ENCODE data around the gene NCOA1.
A peak's percentile ranks its signal among the peaks of the same experiment; 100 is the strongest.
"Not testable (repeated sequence)": the region's sequence is repeated elsewhere in the genome, so short reads cannot be mapped to it uniquely, and the experiment has no call there.

The NCOA1 gene

DNA sequence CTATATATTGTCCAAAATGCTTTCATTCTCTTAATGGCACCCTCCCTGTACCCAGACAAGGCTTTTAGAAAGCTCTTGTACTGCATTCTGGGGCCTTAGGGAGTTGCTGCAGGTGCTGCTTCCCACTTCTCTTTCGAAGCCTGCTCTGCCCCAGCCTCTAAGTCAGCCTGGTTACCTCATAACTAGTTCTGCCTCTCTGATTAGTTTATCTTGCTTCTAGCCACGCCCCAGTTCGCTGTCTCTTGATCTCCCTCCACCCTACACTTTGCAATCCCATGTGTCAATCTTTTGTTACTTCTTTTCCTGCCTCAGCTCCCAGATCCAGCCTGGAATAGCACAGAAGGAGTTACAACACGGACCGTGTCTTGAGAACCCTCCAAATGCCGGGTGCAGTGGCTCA, 13.8 kb upstream of the NCOA1 start:
- DNase-seq: no peak

DNA sequence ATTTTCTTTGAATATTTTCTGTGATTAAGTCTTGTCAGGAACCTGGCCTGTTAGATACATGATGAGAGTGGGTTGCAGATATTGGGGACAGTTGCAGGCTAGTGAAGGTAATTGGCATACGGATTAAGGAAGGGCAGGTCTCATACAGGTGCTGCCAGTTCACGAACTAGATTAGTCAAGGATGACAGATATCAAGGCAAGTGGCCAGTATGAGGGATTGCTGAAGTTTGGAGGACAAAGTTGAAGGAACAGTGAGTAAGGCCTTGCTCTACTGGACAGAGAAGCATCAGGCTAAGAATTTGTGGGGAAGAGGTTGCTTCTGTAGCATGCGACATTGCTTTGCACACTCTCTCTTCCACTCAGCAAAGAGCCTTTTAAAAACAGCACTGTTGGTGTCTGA, 12.8 kb upstream of the NCOA1 start:
- DNase-seq: no peak

DNA sequence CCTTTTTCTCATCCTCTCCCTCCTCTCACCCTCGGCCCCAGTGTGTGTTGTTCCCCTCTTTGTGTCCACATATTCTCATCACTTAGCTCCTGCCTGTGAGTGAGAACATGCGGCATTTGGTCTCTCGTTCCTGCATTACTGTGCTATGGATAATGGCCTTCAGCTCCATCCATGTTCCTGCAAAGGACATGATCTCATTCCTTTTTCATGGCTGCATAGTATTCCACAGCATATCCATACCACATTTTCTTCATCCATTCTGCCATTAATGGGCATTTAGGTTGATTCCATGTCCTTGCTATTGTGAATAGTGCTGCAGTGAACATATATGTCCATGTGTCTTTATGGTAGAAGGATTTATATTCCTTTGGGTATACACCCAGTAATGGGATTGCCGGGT, 10.8 kb upstream of the NCOA1 start:
- DNase-seq: no peak

DNA sequence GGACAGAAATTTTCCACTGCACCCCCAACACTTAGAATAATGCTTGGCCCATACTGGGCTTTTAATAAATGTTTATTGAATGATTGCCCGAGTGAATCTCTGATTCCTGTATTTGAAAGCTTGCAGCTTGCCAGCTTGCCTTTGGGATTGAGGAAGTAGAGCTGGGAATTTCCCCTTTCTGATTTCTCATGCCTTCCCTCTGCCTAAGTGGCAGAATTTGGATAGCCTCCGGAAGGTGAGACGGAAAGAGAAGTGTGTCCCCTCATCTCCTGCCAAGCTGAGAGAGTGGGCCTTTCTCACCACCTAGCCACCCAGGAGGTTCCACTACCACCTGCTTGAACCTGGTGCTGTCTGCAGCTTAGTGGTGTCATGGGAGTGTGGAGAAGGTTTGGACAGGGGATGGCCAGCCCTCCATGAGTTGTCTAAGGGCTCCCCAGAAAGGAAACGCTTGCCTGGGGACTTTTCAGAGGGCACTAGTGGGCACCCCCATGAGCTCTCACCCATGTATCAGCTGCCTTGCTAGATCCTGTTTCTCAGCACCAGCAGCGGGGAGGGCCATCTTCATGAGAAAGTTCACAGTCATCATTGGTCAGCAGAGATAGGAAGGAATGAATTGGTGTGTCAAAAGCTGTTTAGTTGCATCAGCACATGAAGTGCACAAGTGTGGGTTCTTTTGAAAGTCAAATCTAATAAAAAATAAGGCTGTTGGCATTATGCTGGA, 8.6 kb upstream of the NCOA1 start:
- no peak for DNase-seq

DNA sequence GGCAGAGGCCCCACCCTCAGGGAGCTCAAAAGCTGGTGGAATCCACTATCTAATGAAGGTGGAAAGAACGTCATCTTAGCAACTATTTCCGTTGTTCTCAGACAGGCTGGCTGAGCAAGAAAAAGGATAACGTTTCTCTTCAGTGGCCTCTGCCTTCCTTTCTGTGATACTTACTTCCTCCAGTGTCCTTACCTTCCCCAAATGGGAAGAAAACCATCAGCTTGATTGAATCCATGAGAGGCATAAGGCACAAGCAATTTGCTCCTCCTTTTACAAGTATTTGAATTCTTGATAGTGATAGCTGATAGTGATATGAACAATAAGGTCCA, 8.1 kb upstream of the NCOA1 start:
- no peak for DNase-seq

DNA sequence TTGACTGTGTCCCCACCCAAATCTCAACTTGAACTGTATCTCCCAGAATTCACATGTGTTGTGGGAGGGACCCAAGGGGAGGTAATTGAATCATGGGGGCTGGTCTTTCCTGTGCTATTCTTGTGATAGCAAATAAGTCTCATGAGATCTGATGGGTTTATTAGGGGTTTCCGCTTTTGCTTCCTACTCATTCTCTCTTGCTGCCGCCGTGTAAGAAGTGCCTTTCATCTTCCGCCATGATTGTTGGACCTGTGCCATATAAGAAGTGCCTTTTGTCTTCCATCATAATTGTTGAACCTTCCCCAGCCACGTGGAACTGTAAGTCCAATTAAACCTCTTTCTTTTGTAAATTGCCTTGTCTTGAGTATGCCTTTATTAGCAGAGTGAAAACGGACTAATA, 6.4 kb upstream of the NCOA1 start:
- DNase-seq: not testable (repeated sequence)

DNA sequence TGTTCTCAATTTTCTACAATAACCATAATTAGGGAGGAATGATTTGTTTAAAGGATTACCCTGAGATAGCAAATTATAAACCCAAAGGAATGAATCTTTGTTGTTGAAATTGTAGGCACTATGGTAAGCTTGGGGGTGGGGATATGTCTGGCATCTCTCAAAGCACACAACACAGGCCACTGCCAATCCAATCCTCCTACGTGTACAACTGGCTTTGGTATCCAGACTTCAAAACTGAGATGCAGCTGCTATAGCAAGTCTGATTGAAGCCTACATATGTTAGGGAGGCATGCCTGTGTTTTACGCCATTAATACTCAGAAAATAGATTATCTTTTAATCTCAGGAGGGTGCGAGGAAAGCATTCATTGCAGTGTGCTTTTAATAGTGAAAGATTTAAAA, 5.9 kb upstream of the NCOA1 start:
- DNase-seq: no peak

DNA sequence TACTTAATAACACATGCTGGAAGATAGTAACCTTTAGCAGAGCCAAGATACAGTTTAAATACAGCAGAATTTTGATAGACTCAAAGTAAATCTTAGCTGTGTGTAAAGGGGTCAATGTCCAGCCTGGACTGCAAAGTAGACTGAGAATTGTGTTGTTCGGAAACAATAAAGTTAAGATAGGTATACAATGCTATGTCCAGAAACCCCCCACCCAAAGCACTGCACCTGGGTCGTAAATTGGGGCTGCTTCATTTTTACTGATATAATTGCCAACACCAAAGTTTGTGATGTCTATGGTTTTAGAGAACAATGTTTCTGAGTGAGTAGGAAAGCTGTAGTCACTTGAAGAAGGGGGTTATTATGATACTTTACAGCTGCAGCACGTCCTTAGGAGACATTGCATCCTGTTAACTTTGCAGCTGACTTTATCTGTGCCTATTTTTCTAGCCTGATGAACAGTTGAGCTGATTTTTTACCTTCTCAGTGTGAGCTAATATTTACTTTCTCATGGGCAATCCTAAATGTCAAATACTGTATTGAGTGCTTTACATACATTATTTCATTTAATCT, 4.3 kb upstream of the NCOA1 start:
- no peak for DNase-seq

DNA sequence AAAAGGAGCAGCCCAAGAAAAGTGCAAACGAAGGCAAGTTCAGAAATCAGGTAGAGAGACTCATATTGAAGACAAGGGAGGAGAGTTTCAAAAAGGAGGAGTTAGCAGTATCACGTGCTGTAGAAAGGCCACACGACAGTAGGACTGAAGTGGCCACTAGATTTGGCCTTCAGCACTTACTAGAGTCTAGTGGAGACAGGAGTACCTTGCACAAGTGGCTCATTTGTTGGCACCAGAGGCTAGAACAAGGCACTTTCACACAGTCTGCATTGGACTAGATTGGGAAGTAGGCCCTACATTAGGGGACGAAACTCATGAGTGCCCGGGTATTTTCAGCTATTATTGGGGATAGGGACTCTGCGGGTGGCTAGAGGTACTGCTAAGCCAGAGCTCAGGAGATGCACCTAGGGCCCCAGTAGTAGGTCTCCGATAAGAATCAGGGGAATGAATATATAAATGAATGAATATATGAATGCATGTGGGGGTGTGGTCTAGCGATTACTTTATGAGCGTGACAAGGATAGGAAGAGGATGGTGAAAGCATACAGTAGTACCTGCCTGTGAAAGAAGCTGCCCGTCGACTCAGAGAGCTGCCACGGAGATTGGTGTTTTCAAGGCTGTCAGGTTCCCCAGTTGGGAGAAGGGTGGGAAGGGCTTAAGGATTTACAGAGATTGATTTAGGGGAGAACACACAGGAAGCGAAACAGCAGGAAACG, 1.4 kb upstream of the NCOA1 start:
- DNase-seq: no peak

DNA sequence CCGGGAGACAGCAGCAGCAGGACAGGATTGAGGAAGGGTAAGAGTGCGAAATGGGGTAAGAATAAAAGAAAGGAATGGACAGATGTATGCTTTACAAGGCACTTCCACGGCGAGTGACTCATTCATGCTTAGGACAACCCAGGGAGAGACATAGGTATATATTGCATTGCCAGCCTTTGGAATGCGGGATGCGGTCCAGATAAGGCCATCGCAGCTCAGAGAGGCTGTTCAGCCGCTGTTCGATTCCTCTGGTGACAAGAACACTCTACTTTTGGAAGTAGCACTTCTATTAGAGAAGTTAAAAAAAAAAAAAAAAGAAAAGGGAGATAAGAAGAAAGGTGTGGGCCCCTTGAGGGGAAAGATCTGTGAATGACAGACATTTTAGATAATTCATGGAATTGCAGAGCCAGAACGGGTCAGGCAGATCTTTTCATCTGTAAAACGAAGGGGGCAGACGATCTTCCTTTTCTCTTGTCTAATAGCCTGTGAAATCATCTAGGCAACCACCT, 819 bp upstream of the NCOA1 start:
- DNase-seq: no peak

DNA sequence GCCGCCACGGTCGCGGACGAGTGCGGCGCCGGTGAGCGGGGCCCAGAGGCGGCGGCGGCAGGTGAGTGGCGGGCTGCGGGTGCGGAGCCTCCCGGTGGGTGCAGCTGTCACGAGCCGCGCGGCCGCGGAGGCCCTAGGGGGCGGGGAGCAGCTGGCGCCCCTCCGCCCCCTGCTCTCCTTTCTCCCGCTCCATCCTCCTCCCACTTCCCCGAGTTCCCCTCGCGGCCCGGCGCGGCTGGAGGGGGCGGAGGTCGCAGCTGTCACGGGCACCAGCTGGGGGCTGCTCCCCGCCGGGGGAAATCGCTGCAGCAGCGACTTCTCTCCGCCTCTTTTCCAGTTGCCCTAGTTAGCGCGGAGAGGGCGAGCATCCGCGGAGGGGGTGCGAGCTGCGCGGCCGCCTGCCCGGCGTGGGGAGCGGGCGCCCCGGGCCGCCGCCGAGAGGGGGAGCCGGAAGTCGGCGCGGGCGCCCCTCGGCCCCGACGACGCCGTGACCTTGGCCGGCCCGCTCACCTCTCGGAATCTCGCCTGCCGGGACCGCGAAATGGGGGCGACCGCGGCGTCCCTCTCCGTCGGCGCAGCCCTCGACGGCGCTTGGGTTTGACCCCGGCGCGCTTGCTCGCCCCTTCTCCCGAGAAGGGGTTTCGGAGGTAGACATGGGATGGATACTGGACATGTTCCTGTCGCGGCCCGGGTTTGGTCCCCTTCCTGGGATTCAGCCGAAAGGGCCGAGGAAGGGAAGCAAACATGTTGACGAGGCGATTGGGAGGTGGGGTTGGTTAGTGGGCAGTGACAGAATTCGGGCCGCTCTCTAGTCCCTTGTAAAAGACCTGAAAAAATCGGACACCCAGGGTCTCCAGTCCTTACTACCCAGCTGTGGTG, 727 bp downstream of the NCOA1 start:
- peak; percentile 43 to 58 for DNase-seq

DNA sequence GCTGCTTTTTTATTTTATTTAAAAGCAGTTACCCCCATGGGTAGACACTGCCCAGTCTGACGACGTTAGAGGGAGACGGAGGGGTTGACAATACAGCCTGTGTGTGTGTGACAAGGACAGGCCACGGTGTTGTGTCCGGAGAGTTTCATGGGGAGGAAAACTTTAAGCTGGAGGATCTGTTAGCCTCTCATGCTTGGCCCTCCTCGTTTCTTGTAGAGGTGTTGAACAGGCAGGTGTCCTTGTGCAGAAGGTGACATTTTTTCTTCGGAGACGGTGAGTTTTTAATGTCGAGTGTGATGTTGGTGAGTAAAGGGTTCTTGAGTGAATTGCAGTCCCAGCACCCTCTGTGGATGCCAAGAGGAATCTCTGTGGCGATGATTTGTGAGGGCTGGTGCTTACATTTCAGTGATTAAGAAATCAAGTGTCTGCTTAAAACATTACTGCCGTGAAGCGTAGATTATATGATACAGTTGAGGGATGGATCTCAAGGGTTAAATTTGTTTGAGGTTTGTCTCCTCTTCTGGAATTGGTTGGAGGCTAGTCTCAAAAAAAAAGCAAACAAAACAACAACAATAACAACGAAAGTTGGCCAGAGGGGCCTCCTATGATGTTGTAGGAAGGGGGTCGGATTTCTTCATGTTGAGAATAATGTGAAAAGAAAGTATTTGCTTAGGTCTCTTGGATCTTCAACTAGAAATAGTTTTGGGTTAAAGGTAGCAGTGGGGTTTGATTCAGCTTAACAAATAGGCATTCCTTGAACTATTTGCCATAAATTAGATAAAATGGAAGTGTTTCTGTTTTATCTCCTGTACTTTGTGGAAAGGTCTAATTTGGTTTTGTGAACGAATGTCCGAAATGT, 1.6 kb downstream of the NCOA1 start:
- peak; percentile 28 to 43 for DNase-seq

DNA sequence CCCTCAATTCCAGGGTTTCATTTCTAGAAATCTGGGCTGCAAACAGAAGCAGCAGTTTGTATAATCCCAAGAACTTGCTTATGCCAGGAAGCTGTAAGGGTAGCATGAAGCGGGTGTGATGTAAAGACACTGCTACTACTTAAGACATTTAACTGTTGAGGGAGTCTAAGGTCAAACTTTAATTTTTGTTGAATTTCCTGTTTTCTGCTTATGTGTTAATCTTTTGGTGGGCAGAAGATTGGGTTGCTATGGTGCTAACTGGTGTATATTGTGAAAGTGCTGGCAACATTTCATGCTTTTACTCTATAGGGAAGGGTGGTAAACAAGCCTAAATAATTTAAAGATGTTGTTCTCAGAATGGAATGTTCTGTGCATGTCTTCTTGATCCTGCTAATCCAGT, 2.7 kb downstream of the NCOA1 start:
- DNase-seq: no peak

DNA sequence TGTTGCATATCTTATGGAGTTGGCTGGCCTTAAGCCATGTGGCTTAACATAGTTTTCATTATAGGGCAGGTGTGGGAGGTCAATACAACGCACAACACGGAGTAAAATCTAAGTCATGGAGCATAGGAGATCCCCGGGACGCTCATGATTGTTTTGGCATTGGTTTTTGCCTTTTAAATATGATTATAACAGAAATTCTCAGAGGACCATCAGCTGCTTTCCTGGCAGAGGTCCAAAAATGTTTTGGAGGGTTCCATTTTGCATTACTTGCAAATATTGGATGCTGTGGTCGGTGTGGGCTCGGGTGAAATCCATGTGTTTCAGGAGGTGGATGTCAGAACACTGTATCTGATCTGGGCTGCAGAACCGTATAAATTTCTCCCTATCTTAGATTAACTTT, 3.4 kb downstream of the NCOA1 start:
- no peak for DNase-seq

DNA sequence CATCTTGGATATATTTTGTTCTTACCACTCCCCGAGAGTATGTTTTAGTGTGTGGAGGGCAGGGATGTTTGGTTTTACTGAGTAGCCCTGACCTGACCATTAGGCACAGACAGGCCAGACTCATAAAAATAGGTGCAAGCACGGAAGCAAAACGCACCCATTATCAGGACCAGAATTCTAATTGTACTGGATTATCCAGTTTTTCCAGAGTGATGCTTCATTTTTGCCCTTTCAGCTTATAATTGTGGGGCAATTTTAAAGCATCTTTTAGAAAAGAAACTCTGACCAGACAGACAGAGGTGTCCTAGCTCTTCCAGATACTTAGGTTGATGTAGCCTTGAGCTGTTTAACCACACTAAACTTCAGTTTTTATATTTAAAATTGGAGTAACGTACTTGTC, 4.4 kb downstream of the NCOA1 start:
- DNase-seq: no peak

DNA sequence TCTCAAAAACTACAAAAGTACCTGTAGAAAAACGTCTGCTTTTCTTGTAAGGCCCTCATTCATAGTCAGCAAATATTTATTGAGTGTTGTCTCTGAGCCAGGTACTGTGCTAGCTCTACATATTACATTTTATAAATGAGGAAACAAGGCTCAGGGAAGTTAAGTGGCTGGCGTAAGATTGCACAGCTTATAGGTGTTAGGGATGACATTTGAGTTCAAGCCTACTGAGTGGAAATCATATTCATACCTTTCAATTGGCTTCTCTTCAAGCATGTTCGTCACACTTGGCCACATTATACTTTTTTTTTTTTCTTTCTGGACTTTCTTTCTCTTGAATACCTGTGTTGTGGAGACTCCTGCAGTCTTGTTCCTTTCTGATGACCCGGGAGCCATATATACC, 5.9 kb downstream of the NCOA1 start:
- no peak for DNase-seq

DNA sequence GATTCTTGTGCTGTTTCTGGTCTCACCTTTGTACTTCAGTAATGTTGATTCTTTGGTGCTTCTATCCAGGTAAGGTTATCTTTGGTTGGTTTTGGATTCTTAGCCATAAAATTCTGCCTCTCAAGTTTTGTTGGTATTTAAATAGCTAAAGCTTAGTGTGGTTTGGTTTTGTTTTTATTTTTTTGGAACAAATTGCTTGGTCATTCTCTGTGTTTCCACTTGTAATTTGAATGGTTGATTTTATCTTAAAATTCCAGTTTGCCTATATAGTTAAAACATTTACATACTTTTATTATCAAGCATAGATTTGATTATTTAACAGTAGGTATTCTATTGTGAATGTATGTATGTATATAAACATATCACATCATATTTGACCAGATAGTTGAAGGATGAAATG, 6.6 kb downstream of the NCOA1 start:
- no peak for DNase-seq

DNA sequence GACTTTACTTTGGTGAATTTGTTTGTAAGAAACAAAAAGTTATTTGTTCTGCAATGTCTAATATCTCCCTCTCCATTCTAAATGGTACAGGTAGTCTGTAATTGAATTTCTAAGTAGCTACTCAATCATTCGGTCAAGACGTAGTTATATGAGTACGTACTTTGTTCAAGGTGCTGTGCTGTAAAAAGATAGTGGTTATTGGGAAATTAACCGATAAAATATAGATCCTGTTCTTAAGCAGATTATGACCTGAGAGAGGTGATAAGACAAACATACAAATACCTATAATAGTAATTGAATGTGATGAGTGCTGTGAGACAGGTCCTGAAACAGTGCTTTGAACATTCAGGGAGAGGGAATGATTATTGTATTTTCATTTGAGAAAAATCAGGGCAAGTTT, 7.1 kb downstream of the NCOA1 start:
- DNase-seq: no peak

DNA sequence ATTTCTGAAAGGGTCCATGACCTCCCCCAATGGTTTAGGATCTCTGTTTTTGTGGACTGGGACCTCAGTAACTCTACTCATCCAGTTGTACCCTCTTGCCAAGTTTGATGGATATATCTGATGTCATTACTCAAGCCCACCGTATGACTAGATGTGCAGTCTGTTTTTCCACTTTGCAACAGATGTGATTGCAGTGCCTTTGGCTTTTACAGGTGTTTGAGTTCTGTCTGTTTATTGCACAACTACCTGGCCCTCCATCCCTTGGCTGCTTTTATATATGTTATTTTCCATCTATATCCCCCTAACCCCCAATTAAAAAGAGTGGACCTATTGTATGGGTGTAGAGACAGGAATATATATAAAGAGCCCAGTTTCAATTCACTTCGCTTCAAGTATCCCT, 10.8 kb downstream of the NCOA1 start:
- no peak for DNase-seq

DNA sequence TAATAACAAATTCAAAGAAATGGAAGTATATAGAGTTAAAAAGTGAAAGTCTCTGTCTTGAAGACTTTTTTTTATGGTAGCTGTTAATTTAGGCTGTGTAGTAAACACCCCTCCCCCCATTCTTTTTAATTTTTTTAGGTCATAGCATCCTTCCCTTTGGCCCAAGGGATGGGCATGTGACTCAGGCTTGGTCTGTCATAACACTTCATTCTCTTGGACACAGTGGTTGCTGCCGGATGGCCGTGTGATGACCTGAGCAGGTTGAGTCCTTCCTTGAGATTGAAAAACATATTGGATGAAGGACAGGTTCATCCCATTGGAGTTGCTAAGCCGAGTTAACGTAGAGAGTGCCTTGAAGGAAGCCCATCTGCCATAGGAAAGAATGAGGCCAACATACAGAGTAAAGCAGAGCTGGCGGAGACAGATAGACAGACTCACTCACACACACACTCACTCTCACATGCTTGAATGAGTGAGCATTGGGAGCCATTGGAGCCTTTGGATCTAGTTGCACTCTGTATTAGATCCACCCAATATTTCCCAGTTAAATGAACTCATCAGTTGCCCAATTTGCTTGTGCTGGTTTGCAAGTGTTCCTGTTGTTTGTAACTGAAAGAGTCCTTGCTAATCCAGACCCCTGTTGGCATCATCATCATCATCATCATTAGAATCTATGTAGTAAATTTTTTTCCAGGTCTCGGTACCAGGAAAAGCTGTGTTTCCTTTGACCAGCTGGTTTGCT, 14.7 kb downstream of the NCOA1 start:
- no peak for DNase-seq

DNA sequence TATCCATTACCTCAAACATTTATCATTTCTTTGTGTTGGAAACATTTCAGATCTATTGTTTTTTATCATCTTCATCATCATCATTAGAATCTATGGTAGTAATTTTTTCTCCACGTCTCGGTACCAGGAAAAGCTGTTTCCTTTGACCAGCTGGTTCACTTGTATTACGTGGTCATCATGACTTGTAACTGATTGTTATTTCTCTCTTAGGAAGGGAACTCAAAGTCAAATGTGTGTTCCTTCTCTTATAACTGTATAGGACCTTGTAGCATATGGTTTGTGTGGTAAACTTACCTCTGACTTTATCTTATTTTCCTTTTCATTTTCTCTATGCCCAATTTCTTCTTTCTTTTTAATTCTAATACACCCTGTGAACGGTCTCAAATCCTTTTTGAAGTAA, 16.5 kb downstream of the NCOA1 start:
- no peak for DNase-seq

DNA sequence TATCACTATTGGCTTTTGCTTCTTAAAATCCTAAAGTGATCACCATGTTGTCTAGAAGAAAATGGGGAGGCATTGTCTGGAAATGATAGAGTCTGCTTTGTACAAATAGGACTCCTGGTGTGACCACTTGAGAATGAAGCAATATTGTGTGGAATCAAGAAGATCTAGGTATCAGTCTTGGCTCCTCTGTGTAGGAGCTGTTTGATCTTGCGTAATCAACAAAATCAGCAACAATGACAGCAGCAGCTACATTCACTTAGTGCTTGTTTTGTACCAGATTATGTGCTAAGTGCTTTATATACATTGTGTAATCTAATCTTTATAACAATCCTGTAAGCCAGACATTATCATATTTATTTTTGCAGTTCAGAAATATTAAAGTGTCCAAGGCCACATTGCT, 17.8 kb downstream of the NCOA1 start:
- DNase-seq: no peak
